Kidney epithelial cell (primary cell): ENCODE measurements around the gene SNRPE. TPM values are rescaled to one million over a fixed set of nuclear protein-coding genes. Genes with fewer than 3 reads are reported as not detected.
A peak's percentile ranks its signal among the peaks of the same experiment; 100 is the strongest.

Experiments
- DNase-seq: peaks from one replicate; pipeline ENCODE4 v3.0.0-alpha.2; 2010; ENCODE audit warnings: low read depth
- H3K27me3 ChIP-seq: 2 replicates; pipeline ENCODE4 v1.6.0; 2011; ENCODE audit warnings: low read length; ENCODE audit not compliant: control insufficient read depth, insufficient read depth
- H3K36me3 ChIP-seq: 2 replicates; pipeline ENCODE4 v1.5.1; 2011; ENCODE audit warnings: low read length; ENCODE audit not compliant: control insufficient read depth, insufficient read depth
- H3K4me3 ChIP-seq: 2 replicates; pipeline ENCODE4 v1.5.1; 2011; ENCODE audit warnings: low read depth, mild to moderate bottlenecking, control low read depth, low read length
- total RNA-seq: library from RNA; depleted of rRNA; stranded (reverse); fragments of >200 nt; gene quantifications from 2 replicates; pipeline ENCODE4 v1.2.3, GENCODE V29; 2015
- TF ChIP-seq, protein P1 (sequence below): IDR thresholded peaks from 2 replicates; pipeline ENCODE4 v1.5.1; 2011; ENCODE audit warnings: mild to moderate bottlenecking, moderate library complexity, low read length, control low read depth, inconsistent platforms; ENCODE audit not compliant: insufficient read depth, poor library complexity, severe bottlenecking

Gene SNRPE
- total RNA-seq, 1 donor from 2014 or later, result 70.0 TPM

DNA sequence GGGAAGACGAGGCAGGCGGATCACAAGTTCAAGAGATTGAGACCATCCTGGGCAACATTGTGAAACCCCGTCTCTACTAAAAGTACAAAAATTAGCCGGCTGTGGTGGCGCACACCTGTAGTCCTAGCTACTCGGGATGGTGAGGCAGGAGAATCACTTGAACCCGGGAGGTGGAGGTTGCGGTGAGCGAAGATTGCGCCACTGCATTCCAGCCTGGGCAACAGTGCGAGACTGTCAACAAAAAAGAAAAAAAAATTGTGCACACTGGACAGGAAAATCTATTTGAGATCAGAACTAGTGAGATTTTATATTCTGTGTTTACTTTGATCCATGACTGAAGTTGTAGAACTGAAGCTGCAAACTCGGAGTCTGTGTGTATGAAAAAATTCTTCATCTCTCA, 40.2 kb downstream of the SNRPE start:
- Histone ChIP-seq H3K36me3 (no peaks in the 10 kb centered on the region), H3K27me3 (no peaks in the 10 kb centered on the region), H3K4me3 (no peak overlapping the region)
- no peak for DNase-seq
- TF ChIP-seq, protein P1, sequence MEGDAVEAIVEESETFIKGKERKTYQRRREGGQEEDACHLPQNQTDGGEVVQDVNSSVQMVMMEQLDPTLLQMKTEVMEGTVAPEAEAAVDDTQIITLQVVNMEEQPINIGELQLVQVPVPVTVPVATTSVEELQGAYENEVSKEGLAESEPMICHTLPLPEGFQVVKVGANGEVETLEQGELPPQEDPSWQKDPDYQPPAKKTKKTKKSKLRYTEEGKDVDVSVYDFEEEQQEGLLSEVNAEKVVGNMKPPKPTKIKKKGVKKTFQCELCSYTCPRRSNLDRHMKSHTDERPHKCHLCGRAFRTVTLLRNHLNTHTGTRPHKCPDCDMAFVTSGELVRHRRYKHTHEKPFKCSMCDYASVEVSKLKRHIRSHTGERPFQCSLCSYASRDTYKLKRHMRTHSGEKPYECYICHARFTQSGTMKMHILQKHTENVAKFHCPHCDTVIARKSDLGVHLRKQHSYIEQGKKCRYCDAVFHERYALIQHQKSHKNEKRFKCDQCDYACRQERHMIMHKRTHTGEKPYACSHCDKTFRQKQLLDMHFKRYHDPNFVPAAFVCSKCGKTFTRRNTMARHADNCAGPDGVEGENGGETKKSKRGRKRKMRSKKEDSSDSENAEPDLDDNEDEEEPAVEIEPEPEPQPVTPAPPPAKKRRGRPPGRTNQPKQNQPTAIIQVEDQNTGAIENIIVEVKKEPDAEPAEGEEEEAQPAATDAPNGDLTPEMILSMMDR, result no peak

- Histone ChIP-seq H3K4me3 (no peak overlapping the region), H3K36me3 (no peaks in the 10 kb centered on the region), H3K27me3 (no peaks in the 10 kb centered on the region)
- no peak for DNase-seq
- TF ChIP-seq, protein P1, result no peak
Observed at GRCh38 chr1:203905275-203905674, 43.9 kb downstream of the SNRPE start.

DNA sequence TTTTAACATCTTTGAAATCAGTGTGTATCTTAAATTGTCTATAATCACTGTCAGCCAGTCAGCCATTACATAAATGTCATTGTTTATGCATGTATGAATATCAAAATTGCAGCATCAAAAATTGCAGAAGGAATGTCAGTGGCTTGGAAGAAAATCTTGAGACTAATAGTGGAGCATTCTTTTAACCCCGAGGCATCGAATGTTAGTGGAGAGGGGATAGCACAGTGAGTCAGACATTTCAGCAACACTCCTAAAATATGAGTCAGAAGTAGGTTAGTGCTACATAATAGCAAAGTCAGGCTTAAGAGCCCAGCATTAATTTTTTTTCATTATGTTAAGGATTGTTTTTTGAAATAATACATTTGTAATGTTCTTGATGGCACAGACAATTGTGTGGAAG, 45.5 kb downstream of the SNRPE start:
- Histone ChIP-seq H3K36me3 (no peaks in the 10 kb centered on the region), H3K4me3 (no peak overlapping the region), H3K27me3 (no peaks in the 10 kb centered on the region)
- TF ChIP-seq, protein P1, result no peak
- peak; percentile 77 for DNase-seq

DNA sequence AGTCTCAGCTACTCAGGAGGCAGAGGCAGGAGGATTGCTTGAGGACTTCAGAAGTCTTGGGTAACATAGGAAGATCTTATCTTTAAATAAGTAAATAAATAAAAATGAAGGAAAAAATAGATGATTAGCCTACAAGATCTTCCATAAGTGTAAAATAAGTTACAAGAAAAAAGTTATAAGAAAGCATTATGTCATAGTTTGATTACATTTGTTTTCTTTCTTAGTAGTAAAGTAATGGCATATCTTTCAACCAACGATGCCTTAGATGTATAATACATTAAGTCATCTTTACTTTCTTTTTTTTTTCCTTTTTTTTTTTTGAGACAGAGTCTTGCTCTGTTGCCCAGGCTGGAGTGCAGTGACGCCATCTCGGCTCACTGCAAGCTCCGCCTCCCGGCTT, 46.5 kb downstream of the SNRPE start:
- H3K36me3 ChIP-seq, result no peaks in the 10 kb centered on the region
- no peak overlapping the region for H3K4me3 ChIP-seq
- no peak for DNase-seq
- no peaks in the 10 kb centered on the region for H3K27me3 ChIP-seq
- TF ChIP-seq, protein P1, result no peak

DNA sequence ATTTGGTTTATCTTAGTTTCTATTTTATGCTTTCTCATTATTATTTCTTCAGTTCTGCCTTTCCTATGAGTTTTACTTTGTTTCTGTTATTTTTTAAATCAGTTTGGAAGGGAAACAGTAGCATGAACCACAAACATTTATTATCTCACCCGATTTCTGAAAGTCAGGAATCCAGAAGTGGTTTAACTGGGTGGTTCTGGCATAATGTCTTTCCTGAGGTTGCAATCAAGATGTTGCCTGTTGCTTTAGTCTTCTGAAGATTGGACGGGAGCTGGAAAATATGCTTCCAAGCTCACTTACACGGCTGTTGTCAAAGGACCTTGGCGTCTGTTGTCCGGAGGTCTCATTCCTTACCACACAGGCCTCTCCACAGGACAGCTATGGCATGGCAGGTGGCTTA, 50.4 kb downstream of the SNRPE start:
- DNase-seq, result no peak
- TF ChIP-seq, protein P1, result no peak
- Histone ChIP-seq H3K36me3 (no peaks in the 10 kb centered on the region), H3K27me3 (no peaks in the 10 kb centered on the region), H3K4me3 (no peak overlapping the region)

DNA sequence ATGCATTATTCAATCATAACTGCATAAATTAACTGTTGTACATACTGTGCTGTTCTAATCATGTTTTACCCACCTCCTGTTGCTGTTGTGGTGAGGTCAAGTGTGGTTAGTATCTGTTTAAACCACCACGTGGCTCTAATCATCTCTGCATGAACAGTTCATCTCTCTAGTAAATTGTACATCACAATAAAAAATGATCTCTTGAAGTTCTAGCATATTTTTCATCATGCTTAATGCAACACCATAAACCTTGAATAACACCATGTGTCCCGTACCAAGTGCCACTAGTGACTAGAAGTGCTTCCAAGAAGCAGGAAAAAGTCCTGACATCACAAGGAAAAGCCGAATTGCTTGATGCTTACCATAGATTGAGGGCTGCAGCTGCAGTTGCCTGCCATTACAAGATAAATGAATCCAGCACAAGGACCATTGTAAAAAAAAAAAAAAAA, 51.7 kb downstream of the SNRPE start:
- TF ChIP-seq, protein P1, result no peak
- no peak for DNase-seq

More for the DNA sequence above, 51.7 kb downstream of the SNRPE start:
- H3K36me3 ChIP-seq, result no peaks in the 10 kb centered on the region
- no peaks in the 10 kb centered on the region for H3K27me3 ChIP-seq
- H3K4me3 ChIP-seq, result no peak overlapping the region
